GM21723 (cell line): Measurements from ENCODE around the gene NUDT8.
A peak's percentile ranks its signal among the peaks of the same experiment; 100 is the strongest.
"Not testable (repeated sequence)": the region's sequence is repeated elsewhere in the genome, so short reads cannot be mapped to it uniquely, and the experiment has no call there.

Source experiments
- ATAC-seq: cut with Tn5 transposase; IDR thresholded peaks from one replicate; pipeline ENCODE4 v1.9.1; 2021; ENCODE audit warnings: mild to moderate bottlenecking, moderate library complexity; ENCODE audit not compliant: unreplicated experiment

Gene NUDT8

GRCh38 chr11:67613960-67614715 is 15.6 kb downstream of the NUDT8 start:
- ATAC-seq, result peak; percentile 75

GRCh38 chr11:67613313-67613959 is 16.3 kb downstream of the NUDT8 start:
- ATAC-seq, result no peak

- no peak for ATAC-seq
These were observed 17.0 kb downstream of the NUDT8 start for GRCh38 chr11:67612751-67613150.

GRCh38 chr11:67611704-67612587 is 17.8 kb downstream of the NUDT8 start:
- no peak for ATAC-seq

- ATAC-seq, result no peak
These were observed 18.6 kb downstream of the NUDT8 start for GRCh38 chr11:67611165-67611564.

GRCh38 chr11:67610302-67610868 is 19.4 kb downstream of the NUDT8 start:
- ATAC-seq, result no peak

- ATAC-seq, result no peak
These were observed 20.4 kb downstream of the NUDT8 start for GRCh38 chr11:67609316-67609715.

- no peak for ATAC-seq
These were observed 21.3 kb downstream of the NUDT8 start for GRCh38 chr11:67608486-67608885.

- no peak for ATAC-seq
These were observed 22.2 kb downstream of the NUDT8 start for GRCh38 chr11:67607507-67607906.

- ATAC-seq, result peak; percentile 94
These were observed 23.0 kb downstream of the NUDT8 start, which contains the start of gene NDUFV1 for GRCh38 chr11:67606492-67607295. Gene NDUFV1 (plus strand): TSS chr11:67606936. CDS start chr11:67607005, 69 bp downstream.

GRCh38 chr11:67606093-67606491 is 23.6 kb downstream of the NUDT8 start:
- no peak for ATAC-seq

GRCh38 chr11:67605231-67606011 is 24.3 kb downstream of the NUDT8 start:
- no peak for ATAC-seq

GRCh38 chr11:67604815-67605214 is 24.9 kb downstream of the NUDT8 start:
- ATAC-seq, result no peak

GRCh38 chr11:67604119-67604518 is 25.6 kb downstream of the NUDT8 start:
- not testable (repeated sequence) for ATAC-seq

GRCh38 chr11:67601098-67601497 is 28.6 kb downstream of the NUDT8 start:
- ATAC-seq, result no peak

GRCh38 chr11:67600324-67601029 is 29.3 kb downstream of the NUDT8 start:
- peak; percentile 68 for ATAC-seq

GRCh38 chr11:67599149-67599548 is 30.6 kb downstream of the NUDT8 start:
- ATAC-seq, result no peak

GRCh38 chr11:67597963-67598362 is 31.8 kb downstream of the NUDT8 start:
- ATAC-seq, result not testable (repeated sequence)

- not testable (repeated sequence) for ATAC-seq
These were observed 32.3 kb downstream of the NUDT8 start for GRCh38 chr11:67597458-67597857.
